ENCODE measurements around the gene ZNF611.
A peak's percentile ranks its signal among the peaks of the same experiment; 100 is the strongest.
"Not testable (repeated sequence)": the region's sequence is repeated elsewhere in the genome, so short reads cannot be mapped to it uniquely, and the experiment has no call there.

ZNF611 gene

DNA sequence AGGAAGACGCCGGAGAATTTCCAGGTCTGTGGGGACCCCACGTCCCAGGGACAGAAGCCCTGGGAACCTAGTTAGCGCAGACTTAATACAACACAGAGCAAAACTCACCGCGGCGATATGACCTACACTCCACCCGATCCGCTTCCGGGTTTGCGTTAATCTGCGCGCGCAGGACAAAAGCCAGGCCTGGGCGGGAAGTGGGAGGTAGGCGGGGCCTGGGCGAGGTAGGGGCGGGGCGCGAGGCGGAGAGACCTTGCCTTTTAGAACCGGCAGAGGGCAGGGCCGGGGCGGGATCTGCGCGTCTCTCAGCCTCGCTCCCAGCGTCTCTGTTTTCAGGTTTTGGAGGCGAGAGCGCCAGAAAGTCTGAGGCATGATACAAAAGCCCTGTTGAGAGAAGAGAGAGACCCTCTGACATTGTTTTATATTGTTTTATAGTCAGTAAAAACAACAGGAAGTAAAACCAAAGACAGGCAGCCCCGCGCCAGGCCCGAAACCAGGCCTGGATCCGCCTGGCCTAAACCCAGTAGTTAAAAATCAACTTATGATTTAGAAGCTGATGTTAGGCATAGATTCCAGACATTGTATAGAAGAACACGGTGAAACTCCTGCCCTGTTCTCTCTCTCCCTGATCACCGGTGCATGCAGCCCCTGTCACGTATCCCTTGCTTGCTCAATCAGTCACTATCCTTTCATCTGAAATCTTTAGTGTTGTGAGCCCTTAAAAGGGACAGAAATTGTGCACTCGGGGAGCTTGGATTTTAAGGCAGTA, at the start of gene ZNF611:
Gene ZNF611, minus strand, starts transcription at position 152 of the 769 bp plus-strand sequence. CDS start 19,150 bp downstream, outside the sequence.
- DNase-seq (ENCODE audit: low read depth in 2 of 2): peak; percentile 98 to 100

DNA sequence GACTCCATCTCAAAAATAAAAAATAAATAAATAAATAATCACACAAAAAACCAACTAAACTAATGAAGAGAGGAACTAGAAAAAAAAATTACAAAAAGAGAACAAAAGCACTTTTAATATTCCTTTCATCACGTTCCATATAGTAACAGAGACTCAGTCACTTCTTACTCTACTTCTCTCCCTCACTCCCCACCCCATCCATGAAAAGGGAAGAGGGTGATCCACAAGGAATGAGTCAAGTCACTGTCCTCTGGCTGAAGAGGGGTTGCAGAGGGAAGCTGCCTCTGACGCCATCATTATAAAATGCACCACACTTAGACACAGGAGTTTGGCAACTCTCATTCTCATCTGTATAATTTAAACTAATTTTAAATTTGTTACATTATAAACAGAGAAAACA, 48.0 kb upstream of the ZNF611 start:
- not testable (repeated sequence) for DNase-seq (ENCODE audit: low read depth in 2 of 2)

- peak in 1 of 2 donors; percentile 13 for DNase-seq (ENCODE audit: low read depth in 2 of 2)
Measured at GRCh38 chr19:52778811-52779210, 44.0 kb upstream of the ZNF611 start.

- not testable (repeated sequence) for DNase-seq (ENCODE audit: low read depth in 2 of 2)
Measured at GRCh38 chr19:52756447-52756846, 21.6 kb upstream of the ZNF611 start.

- no peak for DNase-seq (ENCODE audit: low read depth in 2 of 2)
Measured at GRCh38 chr19:52749780-52750179, 14.9 kb upstream of the ZNF611 start.

DNA sequence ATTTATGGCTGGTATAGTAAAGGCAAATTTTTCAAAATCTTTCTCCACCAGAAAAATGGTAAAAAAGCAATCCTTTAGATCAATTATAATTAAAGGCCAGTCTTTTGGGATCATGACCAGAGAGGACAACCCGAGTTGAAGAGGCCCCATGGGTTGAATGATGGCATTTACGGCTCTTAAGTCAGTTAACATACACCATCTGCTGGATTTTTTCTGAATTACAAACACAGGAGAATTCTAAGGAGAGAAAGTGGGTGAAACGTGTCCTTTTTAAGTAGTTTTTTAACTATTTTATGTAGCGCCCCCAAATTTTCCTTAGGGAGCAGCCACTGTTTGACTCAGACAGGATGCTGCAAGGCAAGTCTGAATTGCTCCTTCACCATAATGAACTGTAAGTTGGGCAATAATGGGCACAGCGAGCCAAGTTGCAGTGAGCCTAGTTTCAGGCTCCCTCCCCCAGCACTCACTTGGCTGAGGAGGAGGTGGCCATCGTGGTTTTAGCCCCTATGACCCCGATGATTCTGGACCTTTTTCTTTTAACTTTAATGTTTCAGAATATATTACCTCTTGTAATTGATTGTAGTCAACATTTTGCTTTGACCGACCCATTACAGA, 13.6 kb upstream of the ZNF611 start:
- no peak for DNase-seq (ENCODE audit: low read depth in 2 of 2)

DNA sequence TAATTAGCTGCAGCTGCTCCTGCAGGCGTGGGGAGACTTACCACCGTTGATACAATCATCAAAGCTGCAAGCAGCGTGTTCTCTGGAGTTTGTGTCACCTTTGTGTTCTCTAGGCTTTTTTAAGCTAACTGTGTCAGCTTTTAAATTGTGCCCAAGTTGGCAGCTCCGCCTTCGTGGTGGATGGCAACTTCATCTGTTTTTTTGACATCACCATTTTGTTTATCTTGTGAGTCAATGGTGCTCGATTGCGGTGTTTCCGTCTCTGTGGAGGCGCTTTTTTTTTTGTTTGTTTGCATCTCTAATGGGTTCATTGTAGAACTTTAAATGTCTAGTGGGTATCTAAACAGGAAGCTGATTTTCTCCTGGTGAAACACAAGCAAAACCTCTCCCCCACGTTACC, 11.1 kb upstream of the ZNF611 start:
- DNase-seq (ENCODE audit: low read depth in 2 of 2): not testable (repeated sequence)

- no peak for DNase-seq (ENCODE audit: low read depth in 2 of 2)
Measured at GRCh38 chr19:52743091-52743490, 8.2 kb upstream of the ZNF611 start.

GRCh38 chr19:52742516-52742915, 7.7 kb upstream of the ZNF611 start:
- DNase-seq (ENCODE audit: low read depth in 2 of 2): no peak

GRCh38 chr19:52741951-52742485, 7.2 kb upstream of the ZNF611 start:
- no peak for DNase-seq (ENCODE audit: low read depth in 2 of 2)

- DNase-seq (ENCODE audit: low read depth in 2 of 2): not testable (repeated sequence)
Measured at GRCh38 chr19:52741371-52741770, 6.5 kb upstream of the ZNF611 start.

GRCh38 chr19:52739576-52739975, 4.7 kb upstream of the ZNF611 start:
- DNase-seq (ENCODE audit: low read depth in 2 of 2): no peak

GRCh38 chr19:52735734-52736133, 890 bp upstream of the ZNF611 start:
- no peak for DNase-seq (ENCODE audit: low read depth in 2 of 2)

- no peak for DNase-seq (ENCODE audit: low read depth in 2 of 2)
Measured at GRCh38 chr19:52734331-52734892, 432 bp downstream of the ZNF611 start.

DNA sequence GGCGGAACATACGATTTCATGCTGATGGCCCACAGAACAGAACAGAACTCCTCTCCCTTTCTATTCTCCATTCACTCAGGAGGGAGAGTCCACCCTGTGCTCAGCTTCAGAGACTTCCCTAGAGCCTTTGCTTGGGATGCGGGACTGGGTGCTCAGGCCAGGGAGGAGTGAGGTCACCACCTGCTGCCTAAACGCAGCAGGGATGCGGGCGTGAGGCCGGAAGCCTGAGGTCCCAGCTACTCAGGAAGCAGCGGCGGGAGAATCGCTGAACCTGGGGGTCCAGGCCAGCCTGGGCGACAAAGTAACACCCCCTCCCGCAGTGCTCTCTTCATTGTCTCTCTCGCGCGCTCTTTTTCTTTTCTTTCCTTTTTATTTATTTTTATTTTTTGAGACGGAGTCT, 8.8 kb downstream of the ZNF611 start:
- not testable (repeated sequence) for DNase-seq (ENCODE audit: low read depth in 2 of 2)

DNA sequence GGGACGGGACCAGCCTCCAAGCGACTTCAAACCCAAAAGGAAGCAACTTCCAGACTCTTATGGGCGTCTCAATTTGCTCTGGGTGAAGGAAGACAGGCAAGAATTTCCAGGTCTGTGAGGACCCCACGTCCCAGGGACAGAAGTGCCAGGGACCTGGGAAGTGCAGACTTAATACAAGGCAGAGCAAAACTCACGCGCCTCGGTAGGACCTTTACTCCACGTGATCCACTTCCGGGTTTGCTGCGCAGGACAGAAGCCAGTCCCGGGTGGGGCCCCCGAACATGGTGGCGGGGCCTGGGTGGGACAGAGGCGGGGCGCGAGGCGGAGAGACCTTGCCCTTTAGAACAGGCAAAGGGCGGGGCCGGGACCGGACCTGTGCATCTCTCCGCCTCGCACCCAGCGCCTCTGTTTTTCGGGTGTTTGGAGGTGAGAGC, 9.3 kb downstream of the ZNF611 start:
- no peak for DNase-seq (ENCODE audit: low read depth in 2 of 2)

DNA sequence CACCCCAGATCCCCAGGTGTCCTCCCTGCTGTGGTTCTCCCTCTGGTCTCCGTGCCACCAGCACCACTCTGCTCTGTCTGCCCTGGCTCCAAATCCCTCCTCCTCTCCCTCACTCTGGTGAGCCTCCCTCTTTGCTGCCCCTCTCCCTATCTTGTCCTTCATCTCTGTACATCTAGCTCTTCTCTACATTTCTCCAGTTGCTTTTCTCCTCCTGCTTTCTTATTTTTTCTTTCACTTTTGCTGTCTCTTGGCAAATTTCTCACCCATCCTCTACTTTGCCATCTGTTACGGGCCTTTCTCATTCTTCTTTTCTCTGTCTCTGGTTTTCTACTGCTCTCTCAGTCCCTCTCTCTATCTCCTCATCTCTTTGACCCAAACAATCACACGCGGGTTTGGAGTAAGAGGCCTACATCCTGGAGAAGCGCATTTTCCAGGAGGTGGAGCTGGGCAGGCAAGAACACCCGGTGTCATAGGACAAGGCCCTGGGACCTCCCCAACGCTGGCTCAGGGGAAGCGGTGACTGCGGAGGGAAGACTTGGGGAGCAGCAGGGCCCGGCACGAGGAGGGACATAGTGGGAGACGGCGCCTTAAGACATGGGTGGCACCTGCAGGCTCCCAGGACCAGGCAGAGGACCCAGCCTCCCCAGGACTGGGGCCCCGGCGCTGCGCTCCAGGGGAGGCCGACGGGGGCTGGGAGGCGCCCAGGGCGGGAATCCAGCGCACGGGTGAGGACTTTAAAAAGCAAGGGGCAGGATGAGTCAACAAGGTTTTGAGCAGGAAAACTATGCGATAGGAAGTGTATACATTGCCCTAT, 9.9 kb downstream of the ZNF611 start:
- DNase-seq (ENCODE audit: low read depth in 2 of 2): no peak

- DNase-seq (ENCODE audit: low read depth in 2 of 2): not testable (repeated sequence)
Measured at GRCh38 chr19:52723907-52724598, 10.8 kb downstream of the ZNF611 start.

GRCh38 chr19:52722062-52723003, 12.5 kb downstream of the ZNF611 start:
- no peak for DNase-seq (ENCODE audit: low read depth in 2 of 2)

DNA sequence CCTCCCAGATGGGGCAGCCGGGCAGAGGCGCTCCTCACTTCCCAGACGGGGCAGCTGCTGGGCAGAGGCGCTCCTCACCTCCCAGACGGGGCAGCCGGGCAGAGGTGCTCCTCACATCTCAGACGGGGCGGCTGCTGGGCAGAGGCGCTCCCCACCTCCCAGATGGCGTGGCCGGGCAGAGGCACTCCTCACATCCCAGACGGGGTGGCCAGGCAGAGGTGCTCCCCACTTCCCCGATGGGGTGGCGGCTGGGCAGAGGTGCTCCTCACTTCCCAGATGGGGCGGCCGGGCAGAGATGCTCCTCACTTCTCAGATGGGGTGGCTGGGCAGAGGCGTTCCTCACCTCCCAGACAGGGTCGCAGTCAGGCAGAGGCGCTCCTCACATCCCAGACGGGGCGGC, 14.3 kb downstream of the ZNF611 start:
- DNase-seq (ENCODE audit: low read depth in 2 of 2): not testable (repeated sequence)

Data from stimulated activated CD8-positive, alpha-beta memory T cell treated with anti-CD3 and anti-CD28 coated beads, Interleukin-7, amount 100 ng/mL, for 1 hour (primary cell).